Caco-2 (cell line): ENCODE results near the gene MED13L. TPM values are rescaled to one million over a fixed set of nuclear protein-coding genes. Genes with fewer than 3 reads are reported as not detected.

Source experiments
- BruUV-seq: library from RNA; stranded (reverse); fragments of 400-500 nt; replicated peaks from 2 replicates; lab custom pipeline; 2021; lab: Mats Ljungman, UMichigan
- CTCF ChIA-PET: fragments of 300-600 bp; sonication (Branson Sonifier 250); formaldehyde crosslinking; loops from one replicate; lab custom pipeline; 2022; ENCODE audit warnings: antibody characterized with exemption; lab: Charles Lee
- POLR2A ChIA-PET: fragments of 300-600 bp; sonication (Branson Sonifier 250); formaldehyde crosslinking; loops from one replicate; lab custom pipeline; 2022; ENCODE audit warnings: antibody characterized with exemption; lab: Charles Lee
- DNase-seq, 2 experiments: peaks; one replicate each; pipeline versions ENCODE4 v3.0.0 to v3.0.0-alpha.2; 2020 to 2022
- H3K27me3 ChIP-seq: replicated peaks from 2 replicates; pipeline ENCODE4 v1.6.0; 2011; ENCODE audit warnings: low read length; ENCODE audit not compliant: control insufficient read depth, insufficient read depth
- H3K36me3 ChIP-seq: 2 replicates; pipeline ENCODE4 v1.5.1; 2011; ENCODE audit warnings: low read length; ENCODE audit not compliant: control insufficient read depth, insufficient read depth
- H3K4me1 ChIP-seq: fragments of 250-450 bp; sonication (Bioruptor Pico); 2 replicates; pipeline ENCODE4 v1.5.1; 2020; ENCODE audit warnings: mild to moderate bottlenecking
- H3K4me3 ChIP-seq: 2 replicates; pipeline ENCODE4 v1.5.1; 2011; ENCODE audit warnings: low read depth, mild to moderate bottlenecking, control low read depth, low read length
- H3K9me3 ChIP-seq: fragments of 250-450 bp; sonication (Bioruptor Pico); 2 replicates; pipeline ENCODE4 v1.5.1; 2020; ENCODE audit warnings: mild to moderate bottlenecking, moderate library complexity
- H3K27ac Mint-ChIP-seq: one replicate; pipeline ENCODE4 v1.8.0; 2022; ENCODE audit warnings: mixed read lengths; ENCODE audit not compliant: unreplicated experiment
- H3K27me3 Mint-ChIP-seq: one replicate; pipeline ENCODE4 v1.8.0; 2022; ENCODE audit warnings: mixed read lengths; ENCODE audit not compliant: insufficient read depth, unreplicated experiment
- H3K36me3 Mint-ChIP-seq: one replicate; pipeline ENCODE4 v1.8.0; 2022; ENCODE audit warnings: mild to moderate bottlenecking, mixed read lengths; ENCODE audit not compliant: insufficient read depth, unreplicated experiment
- H3K4me1 Mint-ChIP-seq: one replicate; pipeline ENCODE4 v1.8.0; 2022; ENCODE audit warnings: low read depth, mixed read lengths; ENCODE audit not compliant: unreplicated experiment
- H3K4me3 Mint-ChIP-seq: one replicate; pipeline ENCODE4 v1.8.0; 2022; ENCODE audit warnings: mild to moderate bottlenecking, moderate library complexity, mixed read lengths; ENCODE audit not compliant: unreplicated experiment
- H3K9me3 Mint-ChIP-seq: one replicate; pipeline ENCODE4 v1.8.0; 2022; ENCODE audit warnings: mixed read lengths; ENCODE audit not compliant: unreplicated experiment
- intact Hi-C: fragments of 100-400 bp; cut with micrococcal nuclease; formaldehyde crosslinking; loops from one replicate; pipeline ENCODE4 v1.10.0; 2022; ENCODE audit not compliant: unreplicated experiment
- total RNA-seq: library from RNA; stranded (reverse); gene quantifications from 2 replicates; pipeline ENCODE4 v1.2.3, GENCODE V29; 2022
- TF ChIP-seq, protein P1 (sequence below), 2 experiments: fragments of 200-600 bp in 1 of 2; IDR thresholded peaks; 1 replicate in 1 of 2; 2 replicates in 1 of 2; pipeline versions ENCODE4 v1.5.1 to v1.8.0; 2011 to 2022; ENCODE audit warnings: antibody characterized with exemption in 1 of 2, control low read depth in 1 of 2, inconsistent platforms in 1 of 2, low read depth in 1 of 2, low read length in 1 of 2, mild to moderate bottlenecking in 1 of 2, moderate library complexity in 1 of 2; ENCODE audit not compliant: insufficient read depth in 1 of 2, severe bottlenecking in 1 of 2, unreplicated experiment in 1 of 2

The MED13L gene
- total RNA-seq, 1 experiment from 2014 or later, result 160 TPM

DNA sequence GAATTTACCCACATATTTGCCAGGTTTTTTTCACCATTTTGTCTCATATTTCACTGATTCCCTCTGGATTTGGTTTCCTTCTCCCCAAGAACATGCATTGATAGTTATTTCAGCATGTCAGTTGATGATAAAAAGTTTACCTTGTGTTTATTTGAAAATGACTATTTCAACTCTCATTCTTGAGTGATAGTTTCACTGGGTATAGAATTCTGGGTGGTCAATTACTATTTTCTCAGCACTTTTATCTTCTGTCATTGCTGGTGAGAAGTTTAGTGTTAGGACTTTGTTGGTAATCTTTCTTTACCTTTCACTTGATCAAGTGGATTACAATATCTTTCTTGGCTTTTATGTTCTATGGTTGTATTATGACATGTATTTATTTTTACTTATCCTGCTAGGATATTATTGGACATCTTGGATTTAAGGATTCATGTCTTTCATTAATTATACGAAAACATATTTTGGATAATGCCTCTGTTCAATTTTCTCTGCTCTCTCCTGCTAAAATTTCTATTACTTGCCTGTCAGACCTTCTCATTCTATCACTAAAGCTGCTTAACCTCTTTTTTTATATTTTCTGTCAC is 338.6 kb downstream of the MED13L start:
- Histone ChIP-seq H3K4me3 (no peak overlapping the region), H3K4me1 (no peaks in the 10 kb centered on the region), H3K27me3 (no peaks in the 10 kb centered on the region), H3K9me3 (no peaks in the 10 kb centered on the region; the same call in 1 of the 2 replicates), H3K36me3 (no peaks in the 10 kb centered on the region)
- Mint-ChIP-seq H3K36me3 (peaks cover 4% of the 10 kb centered on the region), H3K27ac (no peak overlapping the region), H3K4me1 (no peaks in the 10 kb centered on the region), H3K9me3 (peaks cover 16% of the 10 kb centered on the region), H3K4me3 (no peak overlapping the region), H3K27me3 (no peaks in the 10 kb centered on the region)
- TF ChIP-seq, protein P1, sequence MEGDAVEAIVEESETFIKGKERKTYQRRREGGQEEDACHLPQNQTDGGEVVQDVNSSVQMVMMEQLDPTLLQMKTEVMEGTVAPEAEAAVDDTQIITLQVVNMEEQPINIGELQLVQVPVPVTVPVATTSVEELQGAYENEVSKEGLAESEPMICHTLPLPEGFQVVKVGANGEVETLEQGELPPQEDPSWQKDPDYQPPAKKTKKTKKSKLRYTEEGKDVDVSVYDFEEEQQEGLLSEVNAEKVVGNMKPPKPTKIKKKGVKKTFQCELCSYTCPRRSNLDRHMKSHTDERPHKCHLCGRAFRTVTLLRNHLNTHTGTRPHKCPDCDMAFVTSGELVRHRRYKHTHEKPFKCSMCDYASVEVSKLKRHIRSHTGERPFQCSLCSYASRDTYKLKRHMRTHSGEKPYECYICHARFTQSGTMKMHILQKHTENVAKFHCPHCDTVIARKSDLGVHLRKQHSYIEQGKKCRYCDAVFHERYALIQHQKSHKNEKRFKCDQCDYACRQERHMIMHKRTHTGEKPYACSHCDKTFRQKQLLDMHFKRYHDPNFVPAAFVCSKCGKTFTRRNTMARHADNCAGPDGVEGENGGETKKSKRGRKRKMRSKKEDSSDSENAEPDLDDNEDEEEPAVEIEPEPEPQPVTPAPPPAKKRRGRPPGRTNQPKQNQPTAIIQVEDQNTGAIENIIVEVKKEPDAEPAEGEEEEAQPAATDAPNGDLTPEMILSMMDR (IDR thresholded peaks at IDR 0.05; ENCODE audit: insufficient read depth in 1 of 2, low read depth in 1 of 2, low read length in 1 of 2, severe bottlenecking in 1 of 2, unreplicated experiment in 1 of 2), result no peak
- CTCF ChIA-PET, result no interaction called here
- POLR2A ChIA-PET, result no interaction called here
- BruUV-seq, result no TSS peak
- no peak for DNase-seq
- intact Hi-C loops, result no loop called here

DNA sequence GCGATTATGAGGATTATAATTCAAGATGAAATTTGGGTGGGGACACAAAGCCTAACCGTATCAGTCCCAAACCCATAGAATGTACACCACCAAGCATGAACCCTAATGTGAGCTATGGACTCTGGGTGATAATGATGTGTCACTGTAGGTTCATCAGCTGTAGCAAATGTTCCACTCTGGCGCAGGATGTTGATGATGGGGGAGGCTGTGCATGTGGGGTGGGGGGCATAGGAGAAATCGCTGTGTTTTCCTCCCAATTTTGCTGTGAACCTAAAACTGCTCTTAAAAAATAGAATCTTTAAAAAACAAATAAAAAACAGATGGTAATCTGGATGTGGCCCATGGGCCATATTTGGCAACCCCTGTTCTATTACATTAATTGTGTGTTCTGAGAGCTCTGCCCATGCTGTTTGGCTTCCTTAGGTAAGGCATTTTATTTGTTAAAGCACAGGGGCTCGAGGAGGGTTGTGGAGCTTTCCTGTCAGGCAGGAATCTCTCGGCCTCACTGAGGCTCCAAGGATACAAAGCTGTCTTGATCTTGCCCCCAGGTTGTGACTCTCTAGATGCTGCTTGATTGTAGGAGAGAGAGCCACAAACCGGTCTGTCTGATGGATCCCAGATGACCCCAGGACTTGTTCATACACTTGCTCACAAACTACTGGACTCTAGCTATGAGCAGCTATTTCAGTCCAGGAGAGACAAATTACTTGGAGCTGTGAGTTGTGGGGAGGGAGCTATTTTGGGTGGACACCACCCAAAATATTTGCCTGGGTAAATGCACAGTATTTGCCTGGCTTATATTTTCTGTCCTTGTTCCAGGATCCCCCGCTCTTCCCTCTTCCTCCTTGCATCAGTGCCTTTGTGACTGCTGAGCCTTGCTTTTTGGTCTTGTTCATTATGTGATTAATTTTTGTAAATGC is 340.2 kb downstream of the MED13L start:
- Mint-ChIP-seq H3K27ac (no peak overlapping the region), H3K9me3 (peaks cover 16% of the 10 kb centered on the region), H3K4me1 (no peaks in the 10 kb centered on the region), H3K27me3 (no peaks in the 10 kb centered on the region), H3K4me3 (no peak overlapping the region), H3K36me3 (peaks cover 4% of the 10 kb centered on the region)
- BruUV-seq, result no TSS peak
- Histone ChIP-seq H3K4me1 (no peaks in the 10 kb centered on the region), H3K9me3 (no peaks in the 10 kb centered on the region; the same call in 1 of the 2 replicates), H3K27me3 (no peaks in the 10 kb centered on the region), H3K36me3 (no peaks in the 10 kb centered on the region), H3K4me3 (no peak overlapping the region)
- ChIA-PET POLR2A (no interaction called here), CTCF (interaction anchor here (1.0 kb wide), 1 partner anchor 10 kb away, joined by 3 read pairs; no protein-coding TSS in a partner anchor)
- DNase-seq, result no peak
- intact Hi-C loops, result no loop called here
- TF ChIP-seq, protein P1 (IDR thresholded peaks at IDR 0.05; ENCODE audit: insufficient read depth in 1 of 2, low read depth in 1 of 2, low read length in 1 of 2, severe bottlenecking in 1 of 2, unreplicated experiment in 1 of 2), result no peak

DNA sequence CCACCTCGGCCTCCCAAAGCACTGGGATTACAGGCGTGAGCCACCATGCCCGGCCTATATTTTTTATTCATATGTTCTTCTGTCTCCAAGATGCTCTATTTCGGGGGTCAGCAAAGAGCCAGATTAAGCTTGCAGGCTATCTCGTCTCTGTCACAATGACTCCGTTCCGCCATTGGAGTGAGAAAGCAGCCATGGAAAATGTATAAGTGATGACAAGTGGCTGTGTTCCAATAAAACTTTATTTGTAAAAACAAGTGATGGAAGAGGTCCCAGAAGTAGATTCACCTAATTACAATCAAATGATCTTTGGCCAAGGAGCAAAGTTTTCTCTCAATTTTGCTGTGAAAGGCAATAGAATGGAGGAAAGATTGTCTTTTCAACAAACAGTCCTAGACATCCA is 342.6 kb downstream of the MED13L start:
- Mint-ChIP-seq H3K36me3 (no peaks in the 10 kb centered on the region), H3K4me1 (no peaks in the 10 kb centered on the region), H3K9me3 (peaks cover 16% of the 10 kb centered on the region), H3K27me3 (no peaks in the 10 kb centered on the region), H3K27ac (no peak overlapping the region), H3K4me3 (no peak overlapping the region)
- no peaks in the 10 kb centered on the region for H3K4me1 ChIP-seq
- no TSS peak for BruUV-seq
- no peaks in the 10 kb centered on the region for H3K36me3 ChIP-seq
- no peak for DNase-seq
- H3K27me3 ChIP-seq, result no peaks in the 10 kb centered on the region
- H3K4me3 ChIP-seq, result no peak overlapping the region
- ChIA-PET POLR2A (no interaction called here), CTCF (no interaction called here)
- intact Hi-C loops, result no loop called here
- no peaks in the 10 kb centered on the region; the same call in 1 of the 2 replicates for H3K9me3 ChIP-seq
- TF ChIP-seq, protein P1 (IDR thresholded peaks at IDR 0.05; ENCODE audit: insufficient read depth in 1 of 2, low read depth in 1 of 2, low read length in 1 of 2, severe bottlenecking in 1 of 2, unreplicated experiment in 1 of 2), result no peak
